WTC11 (cell line): ENCODE data around the gene KLRG1. TPM values are rescaled to one million over a fixed set of nuclear protein-coding genes. Genes with fewer than 3 reads are reported as not detected.

Experiments
- ATAC-seq: fragments of 200-7000 bp; cut with Tn5 transposase; 2 replicates; pipeline ENCODE4 v1.10.0; 2021; ENCODE audit warnings: mild to moderate bottlenecking, moderate library complexity
- CTCF ChIA-PET: fragments of 300-600 bp; sonication (Branson Sonifier 250); formaldehyde crosslinking; loops from one replicate; lab custom pipeline; 2021; ENCODE audit warnings: antibody characterized with exemption; lab: Charles Lee
- POLR2A ChIA-PET: fragments of 350-600 bp; sonication (Branson Sonifier 250); formaldehyde crosslinking; loops from one replicate; lab custom pipeline; 2021; ENCODE audit warnings: antibody characterized with exemption; lab: Charles Lee
- DNase-seq: peaks from one replicate; pipeline ENCODE4 v3.0.0; 2021; ENCODE audit warnings: low spot score
- H3K27ac Mint-ChIP-seq: 2 replicates; pipeline ENCODE4 v1.8.0; 2021; ENCODE audit warnings: mixed read lengths
- H3K27me3 Mint-ChIP-seq: 2 replicates; pipeline ENCODE4 v1.8.0; 2021; ENCODE audit warnings: low read depth, mild to moderate bottlenecking, moderate library complexity, mixed read lengths
- H3K36me3 Mint-ChIP-seq: 2 replicates; pipeline ENCODE4 v1.8.0; 2021; ENCODE audit warnings: mixed read lengths
- H3K4me1 Mint-ChIP-seq: 2 replicates; pipeline ENCODE4 v1.8.0; 2022; ENCODE audit warnings: mixed read lengths
- H3K4me3 Mint-ChIP-seq: 2 replicates; pipeline ENCODE4 v1.8.0; 2021; ENCODE audit warnings: mild to moderate bottlenecking, moderate library complexity, mixed read lengths
- H3K9me3 Mint-ChIP-seq: 2 replicates; pipeline ENCODE4 v1.8.0; 2021; ENCODE audit warnings: mixed read lengths
- EMX1 ChIP-seq: fragments of 250-450 bp; sonication (Bioruptor Pico); IDR thresholded peaks from 2 replicates; pipeline ENCODE4 v1.8.0; 2021; ENCODE audit warnings: mild to moderate bottlenecking
- FOXK1 ChIP-seq: sonication (generic); formaldehyde crosslinking; IDR thresholded peaks from 2 replicates; pipeline ENCODE4 v1.8.0; 2022; ENCODE audit warnings: mild to moderate bottlenecking, moderate library complexity, missing genetic modification reagents
- FOXP1 ChIP-seq: sonication (generic); formaldehyde crosslinking; IDR thresholded peaks from 2 replicates; pipeline ENCODE4 v1.8.0; 2022; ENCODE audit warnings: missing genetic modification reagents, mild to moderate bottlenecking, moderate library complexity, borderline replicate concordance
- MXD4 ChIP-seq: fragments of 250-450 bp; sonication (Bioruptor Pico); IDR thresholded peaks from 2 replicates; pipeline ENCODE4 v1.8.0; 2021; ENCODE audit warnings: mild to moderate bottlenecking, moderate library complexity, borderline replicate concordance
- NFATC4 ChIP-seq: fragments of 250-450 bp; sonication (Bioruptor Pico); IDR thresholded peaks from 2 replicates; pipeline ENCODE4 v1.9.0; 2021; ENCODE audit warnings: mild to moderate bottlenecking
- NR3C1 ChIP-seq: sonication (generic); formaldehyde crosslinking; conservative IDR thresholded peaks from 2 replicates; pipeline ENCODE4 v1.8.1; 2023; ENCODE audit warnings: low read depth, mild to moderate bottlenecking, missing genetic modification reagents
- SMAD4 ChIP-seq: sonication (generic); formaldehyde crosslinking; IDR thresholded peaks from 2 replicates; pipeline ENCODE4 v1.8.0; 2022; ENCODE audit warnings: mild to moderate bottlenecking, missing genetic modification reagents
- ZBTB21 ChIP-seq: sonication (generic); formaldehyde crosslinking; IDR thresholded peaks from 2 replicates; pipeline ENCODE4 v1.8.1; 2023; ENCODE audit warnings: mild to moderate bottlenecking, missing genetic modification reagents, borderline replicate concordance
- ZNF532 ChIP-seq: fragments of 250-450 bp; sonication (Bioruptor Pico); IDR thresholded peaks from 2 replicates; pipeline ENCODE4 v1.9.0; 2021; ENCODE audit warnings: mild to moderate bottlenecking, borderline replicate concordance
- total RNA-seq: library from RNA; stranded (reverse); gene quantifications from 3 replicates; pipeline ENCODE4 v1.2.3, GENCODE V29; 2021
- TF ChIP-seq, protein P1 (sequence below): sonication (generic); formaldehyde crosslinking; conservative IDR thresholded peaks from 2 replicates; pipeline ENCODE4 v1.8.1; 2023; ENCODE audit warnings: mild to moderate bottlenecking, low read depth, missing genetic modification reagents, moderate library complexity
- TF ChIP-seq, protein P2 (sequence below): fragments of 200-600 bp; IDR thresholded peaks from 2 replicates; pipeline ENCODE4 v1.8.0; 2022; ENCODE audit warnings: antibody characterized with exemption
- TF ChIP-seq, protein P3 (sequence below): fragments of 250-450 bp; sonication (Bioruptor Pico); IDR thresholded peaks from 2 replicates; pipeline ENCODE4 v2.1.2; 2022; ENCODE audit warnings: mild to moderate bottlenecking, moderate library complexity
- TF ChIP-seq, protein P4 (sequence below): sonication (generic); formaldehyde crosslinking; IDR thresholded peaks from 2 replicates; pipeline ENCODE4 v1.8.1; 2023; ENCODE audit warnings: mild to moderate bottlenecking, missing genetic modification reagents
- TF ChIP-seq, protein P5 (sequence below): sonication (generic); formaldehyde crosslinking; IDR thresholded peaks from 2 replicates; pipeline ENCODE4 v1.8.1; 2023; ENCODE audit warnings: mild to moderate bottlenecking, missing genetic modification reagents, moderate library complexity

The KLRG1 gene
- total RNA-seq, 1 experiment from 2014 or later = 7.2 TPM

GRCh38 chr12:9048930-9049329, 59.6 kb downstream of the KLRG1 start (continued):
- TF ChIP-seq, protein P1, sequence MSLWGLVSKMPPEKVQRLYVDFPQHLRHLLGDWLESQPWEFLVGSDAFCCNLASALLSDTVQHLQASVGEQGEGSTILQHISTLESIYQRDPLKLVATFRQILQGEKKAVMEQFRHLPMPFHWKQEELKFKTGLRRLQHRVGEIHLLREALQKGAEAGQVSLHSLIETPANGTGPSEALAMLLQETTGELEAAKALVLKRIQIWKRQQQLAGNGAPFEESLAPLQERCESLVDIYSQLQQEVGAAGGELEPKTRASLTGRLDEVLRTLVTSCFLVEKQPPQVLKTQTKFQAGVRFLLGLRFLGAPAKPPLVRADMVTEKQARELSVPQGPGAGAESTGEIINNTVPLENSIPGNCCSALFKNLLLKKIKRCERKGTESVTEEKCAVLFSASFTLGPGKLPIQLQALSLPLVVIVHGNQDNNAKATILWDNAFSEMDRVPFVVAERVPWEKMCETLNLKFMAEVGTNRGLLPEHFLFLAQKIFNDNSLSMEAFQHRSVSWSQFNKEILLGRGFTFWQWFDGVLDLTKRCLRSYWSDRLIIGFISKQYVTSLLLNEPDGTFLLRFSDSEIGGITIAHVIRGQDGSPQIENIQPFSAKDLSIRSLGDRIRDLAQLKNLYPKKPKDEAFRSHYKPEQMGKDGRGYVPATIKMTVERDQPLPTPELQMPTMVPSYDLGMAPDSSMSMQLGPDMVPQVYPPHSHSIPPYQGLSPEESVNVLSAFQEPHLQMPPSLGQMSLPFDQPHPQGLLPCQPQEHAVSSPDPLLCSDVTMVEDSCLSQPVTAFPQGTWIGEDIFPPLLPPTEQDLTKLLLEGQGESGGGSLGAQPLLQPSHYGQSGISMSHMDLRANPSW (CRISPR knock-in tag) = no peak
- TF ChIP-seq FOXK1 (CRISPR knock-in tag) = no peak
- TF ChIP-seq, all 79 proteins: peak for 0

DNA sequence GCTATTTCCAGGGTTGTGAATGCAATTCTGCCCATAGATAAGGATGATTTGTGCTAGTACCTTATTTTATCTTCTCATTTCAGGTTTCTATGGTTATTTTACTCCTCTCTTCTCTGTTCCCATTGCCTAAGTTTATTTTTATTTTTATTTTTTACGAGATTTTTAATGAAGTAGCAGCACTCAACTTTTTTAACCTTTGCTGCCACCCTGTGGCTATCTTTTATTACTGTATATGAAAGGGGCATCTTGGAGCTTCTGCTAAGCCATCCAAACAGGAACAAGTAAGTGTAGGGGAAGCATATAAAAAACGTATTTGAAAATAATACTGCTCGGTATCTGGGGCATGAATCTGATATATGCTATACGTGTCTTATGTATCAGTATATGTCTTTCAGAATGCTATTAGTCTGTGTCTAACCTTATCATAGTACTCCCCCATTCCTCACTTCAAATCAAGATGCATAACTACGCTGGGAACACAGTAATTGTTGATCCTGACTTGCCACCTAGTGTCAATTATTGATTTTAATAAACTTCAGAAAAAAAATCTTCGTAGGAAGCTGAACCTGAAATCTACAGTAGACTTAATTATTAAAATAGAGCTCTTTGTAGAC, 60.3 kb downstream of the KLRG1 start:
- ATAC-seq (peak; percentile 65; the same call in 1 of the 2 replicates), DNase-seq (no peak)
- TF ChIP-seq, protein P2, sequence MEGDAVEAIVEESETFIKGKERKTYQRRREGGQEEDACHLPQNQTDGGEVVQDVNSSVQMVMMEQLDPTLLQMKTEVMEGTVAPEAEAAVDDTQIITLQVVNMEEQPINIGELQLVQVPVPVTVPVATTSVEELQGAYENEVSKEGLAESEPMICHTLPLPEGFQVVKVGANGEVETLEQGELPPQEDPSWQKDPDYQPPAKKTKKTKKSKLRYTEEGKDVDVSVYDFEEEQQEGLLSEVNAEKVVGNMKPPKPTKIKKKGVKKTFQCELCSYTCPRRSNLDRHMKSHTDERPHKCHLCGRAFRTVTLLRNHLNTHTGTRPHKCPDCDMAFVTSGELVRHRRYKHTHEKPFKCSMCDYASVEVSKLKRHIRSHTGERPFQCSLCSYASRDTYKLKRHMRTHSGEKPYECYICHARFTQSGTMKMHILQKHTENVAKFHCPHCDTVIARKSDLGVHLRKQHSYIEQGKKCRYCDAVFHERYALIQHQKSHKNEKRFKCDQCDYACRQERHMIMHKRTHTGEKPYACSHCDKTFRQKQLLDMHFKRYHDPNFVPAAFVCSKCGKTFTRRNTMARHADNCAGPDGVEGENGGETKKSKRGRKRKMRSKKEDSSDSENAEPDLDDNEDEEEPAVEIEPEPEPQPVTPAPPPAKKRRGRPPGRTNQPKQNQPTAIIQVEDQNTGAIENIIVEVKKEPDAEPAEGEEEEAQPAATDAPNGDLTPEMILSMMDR = peak; percentile 24
- TF ChIP-seq FOXP1 (CRISPR knock-in tag) = no peak
- ChIA-PET POLR2A (interaction anchor here (0.8 kb wide), 1 partner anchor 105 kb away, joined by 4 read pairs; no protein-coding TSS in a partner anchor), CTCF (interaction anchor here (0.6 to 3.4 kb wide), 27 partner anchors 8 to 505 kb away, joined by 3 to 38 read pairs (median 6); partner anchors contain the start of genes A2ML1 and M6PR)
- peaks cover 7% of the 10 kb centered on the region; the same call in 1 of the 2 replicates for H3K4me1 Mint-ChIP-seq
- H3K9me3 Mint-ChIP-seq = peaks cover 6% of the 10 kb centered on the region; the same call in 1 of the 2 replicates
- no peak overlapping the region for H3K27ac Mint-ChIP-seq
- no peaks in the 10 kb centered on the region for H3K36me3 Mint-ChIP-seq
- H3K4me3 Mint-ChIP-seq = no peak overlapping the region
- H3K27me3 Mint-ChIP-seq = no peaks in the 10 kb centered on the region

DNA sequence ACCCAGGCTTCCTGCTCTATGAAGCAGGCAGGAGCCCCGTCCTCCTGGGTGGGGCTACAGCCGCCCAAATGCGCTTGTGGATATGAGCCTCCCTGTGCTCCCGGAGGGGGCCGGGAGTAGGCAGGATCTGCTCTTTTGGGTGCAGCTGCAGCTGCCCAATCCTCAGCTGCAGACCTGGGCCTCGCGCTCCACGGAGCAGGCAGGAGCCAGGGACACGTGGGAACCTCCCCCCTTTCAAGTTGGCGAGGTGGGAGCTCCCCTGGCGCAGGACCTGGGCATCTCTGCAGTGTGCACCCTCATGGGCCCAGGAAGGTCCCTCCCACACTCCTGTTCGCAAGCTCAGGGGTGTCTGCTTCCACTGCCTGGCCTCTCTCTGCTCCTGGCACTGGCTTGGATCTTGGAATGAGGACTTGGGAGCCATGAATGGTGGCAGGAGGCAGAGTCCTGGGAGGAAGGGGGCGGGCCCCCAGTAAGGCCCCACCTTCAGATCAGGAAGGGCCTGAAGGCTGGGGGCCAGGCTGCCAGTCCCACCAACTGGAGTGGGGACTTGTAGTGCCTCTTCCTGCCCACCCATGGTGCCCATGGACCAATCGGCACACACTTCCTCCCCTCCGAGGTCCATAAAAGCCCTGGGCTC, 61.3 kb downstream of the KLRG1 start:
- TF ChIP-seq SMAD4 (CRISPR knock-in tag) (no peak), FOXP1 (CRISPR knock-in tag) (no peak), NFATC4 (no peak), EMX1 (no peak)
- Mint-ChIP-seq H3K27ac (no peak overlapping the region), H3K9me3 (peaks cover 2% of the 10 kb centered on the region; the same call in 1 of the 2 replicates), H3K27me3 (no peaks in the 10 kb centered on the region), H3K36me3 (no peaks in the 10 kb centered on the region), H3K4me3 (no peak overlapping the region), H3K4me1 (peaks cover 7% of the 10 kb centered on the region; the same call in 1 of the 2 replicates)
- CTCF ChIA-PET = interaction anchor here (0.9 to 3.4 kb wide), 17 partner anchors 9 to 507 kb away, joined by 3 to 38 read pairs (median 9); partner anchors contain the start of gene M6PR
- DNase-seq = no peak
- POLR2A ChIA-PET = no interaction called here
- ATAC-seq = peak; percentile 18; the same call in 1 of the 2 replicates

- Mint-ChIP-seq H3K27me3 (no peaks in the 10 kb centered on the region), H3K4me3 (no peak overlapping the region), H3K27ac (no peak overlapping the region), H3K36me3 (no peaks in the 10 kb centered on the region), H3K9me3 (no peaks in the 10 kb centered on the region; the same call in 1 of the 2 replicates), H3K4me1 (peaks cover 7% of the 10 kb centered on the region; the same call in 1 of the 2 replicates)
- ATAC-seq (no peak; the same call in 1 of the 2 replicates), DNase-seq (no peak)
- POLR2A ChIA-PET = no interaction called here
- CTCF ChIA-PET = interaction anchor here (0.9 to 3.4 kb wide), 6 partner anchors 13 to 507 kb away, joined by 3 to 34 read pairs (median 7); partner anchors contain the start of gene M6PR
- TF ChIP-seq, protein P3, sequence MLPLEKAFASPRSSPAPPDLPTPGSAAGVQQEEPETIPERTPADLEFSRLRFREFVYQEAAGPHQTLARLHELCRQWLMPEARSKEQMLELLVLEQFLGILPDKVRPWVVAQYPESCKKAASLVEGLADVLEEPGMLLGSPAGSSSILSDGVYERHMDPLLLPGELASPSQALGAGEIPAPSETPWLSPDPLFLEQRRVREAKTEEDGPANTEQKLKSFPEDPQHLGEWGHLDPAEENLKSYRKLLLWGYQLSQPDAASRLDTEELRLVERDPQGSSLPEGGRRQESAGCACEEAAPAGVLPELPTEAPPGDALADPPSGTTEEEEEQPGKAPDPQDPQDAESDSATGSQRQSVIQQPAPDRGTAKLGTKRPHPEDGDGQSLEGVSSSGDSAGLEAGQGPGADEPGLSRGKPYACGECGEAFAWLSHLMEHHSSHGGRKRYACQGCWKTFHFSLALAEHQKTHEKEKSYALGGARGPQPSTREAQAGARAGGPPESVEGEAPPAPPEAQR = no peak
- TF ChIP-seq ZNF532 (CRISPR knock-in tag) = no peak
- TF ChIP-seq ZBTB21 = no peak
- TF ChIP-seq, protein P4, sequence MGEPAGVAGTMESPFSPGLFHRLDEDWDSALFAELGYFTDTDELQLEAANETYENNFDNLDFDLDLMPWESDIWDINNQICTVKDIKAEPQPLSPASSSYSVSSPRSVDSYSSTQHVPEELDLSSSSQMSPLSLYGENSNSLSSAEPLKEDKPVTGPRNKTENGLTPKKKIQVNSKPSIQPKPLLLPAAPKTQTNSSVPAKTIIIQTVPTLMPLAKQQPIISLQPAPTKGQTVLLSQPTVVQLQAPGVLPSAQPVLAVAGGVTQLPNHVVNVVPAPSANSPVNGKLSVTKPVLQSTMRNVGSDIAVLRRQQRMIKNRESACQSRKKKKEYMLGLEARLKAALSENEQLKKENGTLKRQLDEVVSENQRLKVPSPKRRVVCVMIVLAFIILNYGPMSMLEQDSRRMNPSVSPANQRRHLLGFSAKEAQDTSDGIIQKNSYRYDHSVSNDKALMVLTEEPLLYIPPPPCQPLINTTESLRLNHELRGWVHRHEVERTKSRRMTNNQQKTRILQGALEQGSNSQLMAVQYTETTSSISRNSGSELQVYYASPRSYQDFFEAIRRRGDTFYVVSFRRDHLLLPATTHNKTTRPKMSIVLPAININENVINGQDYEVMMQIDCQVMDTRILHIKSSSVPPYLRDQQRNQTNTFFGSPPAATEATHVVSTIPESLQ (CRISPR knock-in tag) = no peak
- TF ChIP-seq, protein P5, sequence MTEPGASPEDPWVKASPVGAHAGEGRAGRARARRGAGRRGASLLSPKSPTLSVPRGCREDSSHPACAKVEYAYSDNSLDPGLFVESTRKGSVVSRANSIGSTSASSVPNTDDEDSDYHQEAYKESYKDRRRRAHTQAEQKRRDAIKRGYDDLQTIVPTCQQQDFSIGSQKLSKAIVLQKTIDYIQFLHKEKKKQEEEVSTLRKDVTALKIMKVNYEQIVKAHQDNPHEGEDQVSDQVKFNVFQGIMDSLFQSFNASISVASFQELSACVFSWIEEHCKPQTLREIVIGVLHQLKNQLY (CRISPR knock-in tag) = no peak
- TF ChIP-seq NR3C1 = no peak
- TF ChIP-seq MXD4 = no peak
These were observed 61.8 kb downstream of the KLRG1 start for GRCh38 chr12:9051158-9051550.
